PFSK-1 (cell line): ENCODE results near the gene IGSF11.

Experiments
- FOXP2 ChIP-seq: optimal IDR thresholded peaks from 2 replicates; pipeline ENCODE3; 2011; ENCODE audit warnings: borderline replicate concordance, control low read depth, inconsistent platforms; ENCODE audit not compliant: insufficient read depth; ENCODE audit errors: extremely low read length, extremely low read depth
- POLR2AphosphoS5 ChIP-seq: IDR thresholded peaks from 2 replicates; pipeline ENCODE4 v1.6.1; 2012; ENCODE audit warnings: low read depth, mild to moderate bottlenecking, control low read depth, low read length, moderate library complexity
- REST ChIP-seq, 2 experiments: IDR thresholded peaks; 2 replicates each; pipeline versions ENCODE4 v1.6.1 to v1.8.0; 2011 to 2012; ENCODE audit warnings: low read depth in 2 of 2, low read length in 2 of 2, control low read depth in 1 of 2, inconsistent platforms in 1 of 2, mild to moderate bottlenecking in 1 of 2, moderate library complexity in 1 of 2; ENCODE audit not compliant: insufficient read depth in 1 of 2
- SIN3A ChIP-seq: IDR thresholded peaks from 2 replicates; pipeline ENCODE4 v1.6.1; 2012; ENCODE audit warnings: mild to moderate bottlenecking, low read length, moderate library complexity, borderline replicate concordance; ENCODE audit not compliant: insufficient read depth
- TAF1 ChIP-seq: IDR thresholded peaks from 2 replicates; pipeline ENCODE4 v1.6.1; 2012; ENCODE audit warnings: low read length, control low read depth, borderline replicate concordance; ENCODE audit not compliant: insufficient read depth

- TF ChIP-seq REST (IDR thresholded peaks at IDR 0.05; ENCODE audit: insufficient read depth in 1 of 2, low read depth in 2 of 2, low read length in 2 of 2) (no peak), TAF1 (no peak), POLR2AphosphoS5 (no peak), SIN3A (no peak), FOXP2 (no peak)
Observed at GRCh38 chr3:118884748-118885206, 149.9 kb downstream of the IGSF11 start.
